ENCODE results near the gene RERE.

RERE gene

GRCh38 chr1:8565802-8566201 is 251.6 kb downstream of the RERE start:
- DNase-seq = no peak

GRCh38 chr1:8563944-8564537 is 253.4 kb downstream of the RERE start:
- DNase-seq = no peak

GRCh38 chr1:8562881-8563865 is 254.3 kb downstream of the RERE start:
- DNase-seq = no peak

GRCh38 chr1:8562222-8562621 is 255.2 kb downstream of the RERE start:
- DNase-seq = no peak

- peak; percentile 8 for DNase-seq
Measured at GRCh38 chr1:8560611-8561544, 256.6 kb downstream of the RERE start.

GRCh38 chr1:8560035-8560434 is 257.4 kb downstream of the RERE start:
- DNase-seq = no peak

- no peak for DNase-seq
Measured at GRCh38 chr1:8555582-8555981, 261.9 kb downstream of the RERE start.

- no peak for DNase-seq
Measured at GRCh38 chr1:8554956-8555534, 262.4 kb downstream of the RERE start.

GRCh38 chr1:8552820-8553397 is 264.5 kb downstream of the RERE start:
- no peak for DNase-seq

- DNase-seq = no peak
Measured at GRCh38 chr1:8551613-8552489, 265.6 kb downstream of the RERE start.

- no peak for DNase-seq
Measured at GRCh38 chr1:8551057-8551456, 266.4 kb downstream of the RERE start.

- no peak for DNase-seq
Measured at GRCh38 chr1:8547791-8548190, 269.6 kb downstream of the RERE start.

- DNase-seq = no peak
Measured at GRCh38 chr1:8545078-8545477, 272.4 kb downstream of the RERE start.

GRCh38 chr1:8544644-8545043 is 272.8 kb downstream of the RERE start:
- DNase-seq = no peak

GRCh38 chr1:8543965-8544364 is 273.5 kb downstream of the RERE start:
- no peak for DNase-seq

GRCh38 chr1:8541961-8542521 is 275.4 kb downstream of the RERE start:
- no peak for DNase-seq

GRCh38 chr1:8540971-8541370 is 276.5 kb downstream of the RERE start:
- DNase-seq = no peak

GRCh38 chr1:8540261-8540941 is 277.0 kb downstream of the RERE start:
- no peak for DNase-seq

GRCh38 chr1:8539683-8540082 is 277.8 kb downstream of the RERE start:
- no peak for DNase-seq

GRCh38 chr1:8538502-8538901 is 278.9 kb downstream of the RERE start:
- DNase-seq = no peak

All from NCI-H774 (cell line).